T-helper 1 cell treated with Interleukin-12 subunit alpha and Interleukin-12 subunit beta and Interleukin-4 antibody, amounts not matched to agents 30 ng/mL and 1 ng/mL, for 36 hours (primary cell): ENCODE measurements around the gene TBC1D23. TPM values are rescaled to one million over a fixed set of nuclear protein-coding genes. Genes with fewer than 3 reads are reported as not detected.
"Not testable (repeated sequence)": the region's sequence is repeated elsewhere in the genome, so short reads cannot be mapped to it uniquely, and the experiment has no call there.

ENCODE experiments used
- intact Hi-C: fragments of 100-400 bp; cut with micrococcal nuclease; formaldehyde crosslinking; loops from one replicate; pipeline ENCODE4 v1.15.1; 2024
- total RNA-seq: library from RNA; stranded (reverse); gene quantifications from 2 replicates; pipeline ENCODE4 v1.2.3, GENCODE V29; 2022

The TBC1D23 gene
- total RNA-seq, 1 donor from 2014 or later = 32.3 TPM

- intact Hi-C loops = no loop called here
Observed at GRCh38 chr3:100297784-100298183, 37.0 kb downstream of the TBC1D23 start.

GRCh38 chr3:100299016-100299415 is 38.2 kb downstream of the TBC1D23 start:
- intact Hi-C loops = no loop called here

- intact Hi-C loops = no loop called here
Observed at GRCh38 chr3:100306695-100307094, 45.9 kb downstream of the TBC1D23 start.

DNA sequence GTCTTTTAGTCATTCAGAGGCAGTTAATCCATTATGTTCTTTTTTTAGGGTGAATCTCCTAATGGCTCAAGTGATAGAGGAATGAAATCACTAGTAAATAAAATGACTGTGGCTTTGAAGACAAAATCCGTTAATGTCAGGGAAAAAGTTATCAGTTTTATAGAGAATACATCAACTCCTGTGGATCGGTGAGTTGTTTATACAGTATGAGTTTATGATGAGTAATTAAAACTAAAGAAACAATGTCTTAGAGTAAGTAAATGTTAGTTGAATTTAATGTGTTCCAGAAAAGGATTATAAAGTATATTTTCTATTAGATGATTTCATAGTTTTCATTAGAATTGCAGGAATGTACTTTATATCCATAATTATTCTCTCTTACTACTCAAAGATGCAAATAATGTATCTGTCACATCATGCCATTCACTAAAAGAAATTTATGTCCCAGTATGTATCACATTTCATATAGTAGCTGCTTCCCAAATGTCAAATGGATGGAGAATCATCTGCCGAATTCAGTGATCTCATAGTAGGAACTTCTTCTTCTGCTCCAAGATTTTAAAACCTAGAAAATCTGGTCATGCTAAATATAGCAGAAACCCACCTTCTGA is 49.7 kb downstream of the TBC1D23 start:
- intact Hi-C loops = no loop called here

DNA sequence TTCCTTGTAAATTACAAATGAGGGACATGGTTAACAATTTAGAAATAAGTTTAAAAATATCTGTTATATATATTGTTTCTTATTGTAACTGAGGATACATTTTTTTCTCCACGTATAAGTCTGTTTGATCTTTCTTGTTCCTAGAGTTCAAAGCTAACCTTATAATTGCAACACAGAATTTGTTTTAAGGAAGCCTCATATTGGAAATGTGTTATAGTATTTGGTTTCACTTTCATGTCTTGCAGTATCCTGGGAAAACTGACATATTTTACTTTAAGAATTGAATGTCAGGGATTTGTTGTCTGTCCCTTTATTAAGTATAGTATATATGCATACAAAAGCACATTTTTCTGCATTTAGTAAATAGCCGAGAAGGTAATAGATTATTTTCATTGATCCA is 50.2 kb downstream of the TBC1D23 start:
- intact Hi-C loops = no loop called here

DNA sequence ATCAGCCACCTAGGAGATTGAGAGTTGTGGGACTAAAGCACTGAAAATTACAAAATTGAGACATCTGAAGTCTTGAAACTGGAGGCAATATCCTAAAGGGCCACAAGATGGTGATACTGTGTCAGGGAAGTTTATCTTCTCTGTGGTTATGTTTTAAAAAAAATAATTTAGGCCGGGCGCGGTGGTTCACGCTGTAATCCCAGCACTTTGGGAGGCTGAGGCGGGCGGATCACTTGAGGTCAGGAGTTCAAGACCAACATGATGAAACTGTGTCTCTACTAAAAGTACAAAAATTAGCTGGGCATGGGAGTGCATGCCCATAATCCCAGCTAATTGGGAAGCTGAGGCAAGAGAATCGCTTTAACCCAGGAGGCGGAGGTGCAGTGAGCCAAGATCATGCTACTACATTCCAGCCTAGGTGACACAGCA is 55.9 kb downstream of the TBC1D23 start:
- intact Hi-C loops = loop anchor here (1.0 to 5.0 kb wide), 12 partner anchors 18 to 1064 kb away; partner anchors contain the start of genes LNP1, NIT2, TBC1D23 and TOMM70

DNA sequence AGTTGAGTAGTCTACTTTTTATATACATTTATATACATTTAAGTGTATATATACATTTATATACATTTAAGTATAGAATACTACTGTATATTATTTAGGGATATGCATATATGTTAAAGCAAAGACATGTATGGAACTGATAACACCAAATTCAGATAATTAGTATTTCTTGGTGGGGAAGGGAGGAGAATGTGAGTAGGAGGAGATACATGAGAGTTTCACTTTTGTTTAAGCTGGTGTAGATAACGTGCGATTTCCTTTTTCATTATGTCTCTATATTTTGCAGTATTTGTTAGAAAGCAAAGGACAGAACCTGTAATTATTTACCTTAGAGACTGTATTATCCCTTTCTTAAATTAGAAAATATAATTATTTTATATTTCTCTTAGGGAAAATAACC is 57.1 kb downstream of the TBC1D23 start:
- intact Hi-C loops = loop anchor here (2.0 to 5.0 kb wide), 4 partner anchors 334 to 1063 kb away; no protein-coding TSS in a partner anchor

- intact Hi-C loops = loop anchor here (5.0 kb wide), 2 partner anchors 332 to 417 kb away; no protein-coding TSS in a partner anchor
Observed at GRCh38 chr3:100319951-100320350, 59.2 kb downstream of the TBC1D23 start.

GRCh38 chr3:100324044-100324443 is 63.3 kb downstream of the TBC1D23 start:
- intact Hi-C loops = no loop called here

DNA sequence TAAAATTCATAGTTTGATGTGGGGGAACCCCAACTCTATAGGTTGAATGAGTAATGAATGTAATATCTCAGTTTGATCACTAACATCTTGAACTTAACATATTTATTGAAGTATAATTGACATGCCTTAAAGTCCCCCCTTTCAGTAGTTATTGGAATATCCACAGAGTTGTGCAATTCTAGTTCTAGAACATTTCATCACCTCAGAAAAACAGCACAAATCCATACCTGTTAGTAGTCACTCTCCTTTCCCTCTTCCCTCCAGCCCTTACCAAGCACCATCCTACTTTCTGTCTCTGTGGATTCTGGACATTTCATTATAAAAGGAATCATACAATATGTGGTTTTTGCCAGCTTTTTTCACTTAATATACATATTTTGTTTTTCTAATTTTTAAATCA is 65.0 kb downstream of the TBC1D23 start:
- intact Hi-C loops = no loop called here

DNA sequence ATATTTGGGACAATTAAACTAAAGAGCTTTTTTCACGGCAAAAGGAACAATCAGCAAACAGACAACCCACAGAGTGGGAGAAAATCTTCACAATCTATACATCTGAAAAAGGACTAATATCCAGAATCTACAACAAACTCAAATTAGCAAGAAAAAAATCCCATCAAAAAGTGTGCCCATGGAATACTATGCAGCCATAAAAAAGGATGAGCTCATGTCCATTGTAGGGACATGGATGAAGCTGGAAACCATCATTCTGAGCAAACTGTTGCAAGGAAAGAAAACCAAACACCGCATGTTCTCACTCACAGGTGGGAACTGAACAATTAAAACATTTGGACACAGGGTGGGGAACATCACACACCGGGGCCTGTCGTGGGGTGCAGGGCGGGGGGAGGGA is 66.6 kb downstream of the TBC1D23 start:
- intact Hi-C loops = not testable (repeated sequence)

DNA sequence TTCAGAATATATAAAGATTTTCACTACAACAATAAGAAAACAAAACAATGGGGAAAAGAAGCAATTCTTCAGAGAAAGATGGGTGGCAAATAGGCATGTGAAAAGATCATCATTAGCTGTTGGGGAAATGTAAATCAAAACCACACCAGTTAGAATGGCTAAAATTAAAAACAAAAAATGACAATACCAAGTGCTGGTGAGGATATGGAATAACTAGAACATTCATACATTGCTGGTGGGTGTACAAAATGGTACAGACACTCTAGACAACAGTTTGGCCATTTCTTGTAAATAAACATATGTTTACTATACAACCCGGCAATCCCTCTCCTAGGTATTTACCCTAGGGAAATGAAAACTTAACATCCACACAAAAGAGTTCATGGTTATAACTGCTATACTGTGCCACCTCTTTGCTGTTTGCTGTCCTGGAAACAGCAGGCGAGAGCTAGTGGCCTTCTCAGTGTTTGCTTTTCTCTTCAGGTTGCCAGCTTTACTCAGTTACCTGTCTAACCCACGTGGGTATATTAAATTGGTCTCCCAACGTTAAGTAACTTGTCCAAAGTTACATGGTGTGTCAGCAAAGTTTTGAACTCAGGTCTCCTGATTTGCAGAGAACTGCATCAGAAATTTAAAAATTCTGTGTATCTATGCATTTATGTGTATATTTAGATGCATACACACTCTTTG is 69.2 kb downstream of the TBC1D23 start:
- intact Hi-C loops = loop anchor here (5.0 to 10.0 kb wide), 3 partner anchors 162 to 1445 kb away; partner anchors contain the start of genes NXPE3, TMEM45A and ZBTB11

GRCh38 chr3:100330651-100331050 is 69.9 kb downstream of the TBC1D23 start:
- intact Hi-C loops = loop anchor here (5.0 to 10.0 kb wide), 3 partner anchors 162 to 1444 kb away; partner anchors contain the start of genes NXPE3, TMEM45A and ZBTB11

DNA sequence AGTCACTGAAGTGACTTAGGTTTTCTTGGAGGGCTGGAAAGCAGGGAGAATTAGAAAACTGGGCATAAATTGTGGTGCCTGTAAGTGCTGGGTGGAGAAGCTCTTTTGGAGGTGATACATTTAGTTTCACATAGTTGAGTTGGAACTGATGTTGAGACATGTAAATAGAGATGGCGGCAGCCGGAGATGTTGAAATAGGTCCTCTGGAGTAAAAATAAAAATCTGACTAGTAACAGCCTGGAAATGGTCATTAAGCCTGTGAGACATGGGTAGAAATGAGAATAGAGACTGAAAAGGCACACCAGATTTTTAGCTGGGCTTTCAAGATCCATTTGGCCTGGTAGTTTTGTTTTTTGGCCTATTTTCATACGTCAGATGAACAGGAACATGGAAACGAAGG is 70.9 kb downstream of the TBC1D23 start:
- intact Hi-C loops = loop anchor here (5.0 to 10.0 kb wide), 3 partner anchors 161 to 1443 kb away; partner anchors contain the start of genes NXPE3, TMEM45A and ZBTB11

DNA sequence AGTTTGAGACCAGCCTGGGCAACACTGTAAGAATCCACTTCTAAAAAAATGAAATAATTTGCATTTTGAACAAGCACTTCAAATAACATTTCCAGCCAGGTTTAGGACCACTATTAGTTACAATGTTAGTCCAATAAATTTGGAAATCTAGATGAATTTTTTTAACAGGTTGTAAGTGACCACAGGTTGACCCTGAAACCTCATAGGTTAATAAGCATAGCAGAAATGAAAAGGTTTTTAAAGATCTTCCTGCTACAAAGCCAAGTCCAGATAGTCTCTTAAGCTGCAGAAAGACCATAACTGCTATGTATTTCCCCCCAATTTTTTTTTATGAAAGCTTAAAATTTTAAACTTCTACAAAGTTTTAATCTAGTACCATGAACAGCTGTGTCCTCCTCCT is 72.3 kb downstream of the TBC1D23 start:
- intact Hi-C loops = loop anchor here (5.0 to 10.0 kb wide), 3 partner anchors 159 to 1442 kb away; partner anchors contain the start of genes NXPE3, TMEM45A and ZBTB11

DNA sequence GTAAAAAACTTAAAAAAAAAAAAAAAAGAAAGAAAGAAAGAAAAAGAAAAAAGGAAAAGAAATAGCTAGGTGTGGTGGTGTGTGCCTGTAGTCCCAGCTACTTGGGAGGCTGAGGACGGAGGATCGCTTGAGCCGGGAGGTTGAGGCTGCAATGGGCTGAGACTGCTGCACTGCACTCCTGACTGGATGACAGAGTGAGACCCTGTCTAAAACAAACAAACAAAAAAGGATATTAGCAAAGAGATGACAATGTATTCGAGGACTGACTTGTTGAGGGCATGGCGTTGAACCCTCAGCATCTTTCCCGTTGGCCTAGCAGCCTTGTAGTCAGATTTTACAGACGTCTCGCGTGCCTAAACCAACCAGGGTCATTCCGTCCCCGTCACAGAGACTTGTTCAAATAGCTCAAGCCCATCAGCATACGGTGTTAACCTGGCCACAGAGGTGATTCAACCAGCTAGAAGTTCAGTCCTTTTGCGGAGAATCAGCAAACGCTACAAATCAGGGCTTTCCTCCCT is 73.2 kb downstream of the TBC1D23 start:
- intact Hi-C loops = loop anchor here (1.0 to 10.0 kb wide), 8 partner anchors 18 to 1441 kb away; partner anchors contain the start of genes CMSS1, NXPE3, TBC1D23 and TMEM45A

- intact Hi-C loops = loop anchor here (1.0 to 10.0 kb wide), 9 partner anchors 18 to 1440 kb away; partner anchors contain the start of genes CMSS1, LNP1, NXPE3 and TBC1D23
Observed at GRCh38 chr3:100334488-100335351, 73.9 kb downstream of the TBC1D23 start, which contains the start of gene NIT2. Gene NIT2 (plus strand): TSS chr3:100334757. CDS start chr3:100334792, 35 bp downstream.

DNA sequence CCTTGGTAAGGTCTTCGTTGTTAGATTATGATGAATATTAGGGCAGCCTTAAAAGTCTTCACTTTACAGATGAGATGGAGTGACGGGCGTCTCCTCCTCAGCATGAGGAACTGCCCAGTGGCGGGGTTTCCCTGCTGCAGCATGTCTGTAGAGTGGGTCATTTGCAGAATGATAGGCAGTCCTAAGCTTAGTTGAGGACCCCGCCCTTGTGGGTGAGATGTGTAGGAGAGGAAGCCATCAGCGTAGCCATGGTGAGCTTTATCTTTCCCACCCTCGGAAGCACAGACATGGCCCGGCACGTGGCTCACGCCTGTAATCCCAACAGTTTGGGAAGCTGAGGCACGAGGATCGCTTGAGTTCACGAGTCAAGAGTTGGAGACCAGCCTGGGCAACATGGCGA is 74.6 kb downstream of the TBC1D23 start:
- intact Hi-C loops = loop anchor here (1.0 to 10.0 kb wide), 4 partner anchors 66 to 1439 kb away; partner anchors contain the start of genes LNP1, NXPE3, TOMM70 and ZBTB11

GRCh38 chr3:100336229-100336628 is 75.4 kb downstream of the TBC1D23 start:
- intact Hi-C loops = loop anchor here (10.0 kb wide), 2 partner anchors 1339 to 1439 kb away; partner anchors contain the start of genes NXPE3 and ZBTB11

- intact Hi-C loops = loop anchor here (10.0 kb wide), 2 partner anchors 1336 to 1436 kb away; partner anchors contain the start of genes NXPE3 and ZBTB11
Observed at GRCh38 chr3:100338911-100339310, 78.1 kb downstream of the TBC1D23 start.
